ENCODE measurements around the gene HTR2B. TPM values are rescaled to one million over a fixed set of nuclear protein-coding genes. Genes with fewer than 3 reads are reported as not detected.
"Not testable (repeated sequence)": the region's sequence is repeated elsewhere in the genome, so short reads cannot be mapped to it uniquely, and the experiment has no call there.

The HTR2B gene
- total RNA-seq (ENCODE audit: insufficient read depth, low replicate concordance): 1.2 TPM

GRCh38 chr2:231124838-231125568 is at the start of gene HTR2B:
Gene HTR2B, minus strand, starts transcription at chr2:231125042. Its CDS starts 1,278 bp downstream, at chr2:231123764.
- DNase-seq (ENCODE audit: low spot score): peak; percentile 66

GRCh38 chr2:231174211-231174651 is 49.4 kb upstream of the HTR2B start:
- DNase-seq (ENCODE audit: low spot score): no peak

GRCh38 chr2:231172025-231172424 is 47.2 kb upstream of the HTR2B start:
- DNase-seq (ENCODE audit: low spot score): no peak

- DNase-seq (ENCODE audit: low spot score): peak; percentile 90
Measured at GRCh38 chr2:231170055-231170454, 45.2 kb upstream of the HTR2B start.

- DNase-seq (ENCODE audit: low spot score): peak; percentile 41
Measured at GRCh38 chr2:231169488-231169887, 44.6 kb upstream of the HTR2B start.

GRCh38 chr2:231168460-231169139 is 43.8 kb upstream of the HTR2B start:
- no peak for DNase-seq (ENCODE audit: low spot score)

- no peak for DNase-seq (ENCODE audit: low spot score)
Measured at GRCh38 chr2:231167745-231168459, 43.1 kb upstream of the HTR2B start.

GRCh38 chr2:231163414-231164095 is 38.7 kb upstream of the HTR2B start:
- DNase-seq (ENCODE audit: low spot score): no peak

- DNase-seq (ENCODE audit: low spot score): no peak
Measured at GRCh38 chr2:231163011-231163410, 38.2 kb upstream of the HTR2B start.

- peak; percentile 69 for DNase-seq (ENCODE audit: low spot score)
Measured at GRCh38 chr2:231161877-231162329, 37.1 kb upstream of the HTR2B start.

GRCh38 chr2:231161252-231161839 is 36.5 kb upstream of the HTR2B start:
- no peak for DNase-seq (ENCODE audit: low spot score)

GRCh38 chr2:231160701-231161100 is 35.9 kb upstream of the HTR2B start:
- no peak for DNase-seq (ENCODE audit: low spot score)

GRCh38 chr2:231159306-231159705 is 34.5 kb upstream of the HTR2B start:
- DNase-seq (ENCODE audit: low spot score): no peak

- DNase-seq (ENCODE audit: low spot score): no peak
Measured at GRCh38 chr2:231152800-231153557, 28.1 kb upstream of the HTR2B start.

- no peak for DNase-seq (ENCODE audit: low spot score)
Measured at GRCh38 chr2:231146665-231147064, 21.8 kb upstream of the HTR2B start.

- no peak for DNase-seq (ENCODE audit: low spot score)
Measured at GRCh38 chr2:231144896-231145295, 20.1 kb upstream of the HTR2B start.

- not testable (repeated sequence) for DNase-seq (ENCODE audit: low spot score)
Measured at GRCh38 chr2:231140808-231141207, 16.0 kb upstream of the HTR2B start.

- DNase-seq (ENCODE audit: low spot score): no peak
Measured at GRCh38 chr2:231139796-231140195, 15.0 kb upstream of the HTR2B start.

GRCh38 chr2:231138699-231139098 is 13.9 kb upstream of the HTR2B start:
- no peak for DNase-seq (ENCODE audit: low spot score)

- no peak for DNase-seq (ENCODE audit: low spot score)
Measured at GRCh38 chr2:231134910-231135655, 10.2 kb upstream of the HTR2B start.

All from umbilical cord (tissue), 2 donors.